Measurements from ENCODE around the gene NEGR1.

NEGR1 gene

DNA sequence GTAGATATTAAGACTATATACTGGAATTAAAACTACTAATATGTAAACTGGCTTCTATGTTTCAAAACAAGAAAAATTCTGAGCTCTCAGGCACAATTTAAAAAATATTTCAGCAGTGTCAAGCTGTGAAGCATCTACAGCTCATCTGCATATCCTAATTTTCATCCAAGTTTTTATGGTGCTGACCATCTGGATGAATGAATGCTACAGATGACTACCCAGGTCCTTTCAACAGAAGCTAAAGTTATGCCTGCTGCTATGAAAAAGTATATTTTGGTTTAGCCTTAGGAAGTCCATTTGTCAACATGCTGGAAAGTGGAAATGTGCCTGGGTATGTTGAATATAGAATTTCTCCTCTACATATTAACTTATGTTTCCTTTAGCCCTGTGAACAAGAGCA, 206.9 kb downstream of the NEGR1 start:
- TF ChIP-seq, protein P1, sequence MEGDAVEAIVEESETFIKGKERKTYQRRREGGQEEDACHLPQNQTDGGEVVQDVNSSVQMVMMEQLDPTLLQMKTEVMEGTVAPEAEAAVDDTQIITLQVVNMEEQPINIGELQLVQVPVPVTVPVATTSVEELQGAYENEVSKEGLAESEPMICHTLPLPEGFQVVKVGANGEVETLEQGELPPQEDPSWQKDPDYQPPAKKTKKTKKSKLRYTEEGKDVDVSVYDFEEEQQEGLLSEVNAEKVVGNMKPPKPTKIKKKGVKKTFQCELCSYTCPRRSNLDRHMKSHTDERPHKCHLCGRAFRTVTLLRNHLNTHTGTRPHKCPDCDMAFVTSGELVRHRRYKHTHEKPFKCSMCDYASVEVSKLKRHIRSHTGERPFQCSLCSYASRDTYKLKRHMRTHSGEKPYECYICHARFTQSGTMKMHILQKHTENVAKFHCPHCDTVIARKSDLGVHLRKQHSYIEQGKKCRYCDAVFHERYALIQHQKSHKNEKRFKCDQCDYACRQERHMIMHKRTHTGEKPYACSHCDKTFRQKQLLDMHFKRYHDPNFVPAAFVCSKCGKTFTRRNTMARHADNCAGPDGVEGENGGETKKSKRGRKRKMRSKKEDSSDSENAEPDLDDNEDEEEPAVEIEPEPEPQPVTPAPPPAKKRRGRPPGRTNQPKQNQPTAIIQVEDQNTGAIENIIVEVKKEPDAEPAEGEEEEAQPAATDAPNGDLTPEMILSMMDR (IDR thresholded peaks at IDR 0.05; ENCODE audit: low read depth, low read length): no peak
- no peak for DNase-seq (ENCODE audit: low read depth, low spot score)
- in situ Hi-C loops (cut with HindIII; ENCODE audit: low sequenced_read_pairs): no loop called here

GRCh38 chr1:72066431-72066830, 215.9 kb downstream of the NEGR1 start:
- H3K4me3 ChIP-seq (ENCODE audit: low read depth, low read length): no peak overlapping the region
- DNase-seq (ENCODE audit: low read depth, low spot score): no peak
- TF ChIP-seq, protein P1 (IDR thresholded peaks at IDR 0.05; ENCODE audit: low read depth, low read length): no peak
- in situ Hi-C loops (cut with HindIII; ENCODE audit: low sequenced_read_pairs): no loop called here

More for the DNA sequence above, 206.9 kb downstream of the NEGR1 start:
- no peak overlapping the region for H3K4me3 ChIP-seq (ENCODE audit: low read depth, low read length)

GRCh38 chr1:72064196-72065075, 217.9 kb downstream of the NEGR1 start:
- in situ Hi-C loops (cut with HindIII; ENCODE audit: low sequenced_read_pairs): no loop called here
- DNase-seq (ENCODE audit: low read depth, low spot score): no peak
- TF ChIP-seq, protein P1 (IDR thresholded peaks at IDR 0.05; ENCODE audit: low read depth, low read length): no peak
- no peak overlapping the region for H3K4me3 ChIP-seq (ENCODE audit: low read depth, low read length)

DNA sequence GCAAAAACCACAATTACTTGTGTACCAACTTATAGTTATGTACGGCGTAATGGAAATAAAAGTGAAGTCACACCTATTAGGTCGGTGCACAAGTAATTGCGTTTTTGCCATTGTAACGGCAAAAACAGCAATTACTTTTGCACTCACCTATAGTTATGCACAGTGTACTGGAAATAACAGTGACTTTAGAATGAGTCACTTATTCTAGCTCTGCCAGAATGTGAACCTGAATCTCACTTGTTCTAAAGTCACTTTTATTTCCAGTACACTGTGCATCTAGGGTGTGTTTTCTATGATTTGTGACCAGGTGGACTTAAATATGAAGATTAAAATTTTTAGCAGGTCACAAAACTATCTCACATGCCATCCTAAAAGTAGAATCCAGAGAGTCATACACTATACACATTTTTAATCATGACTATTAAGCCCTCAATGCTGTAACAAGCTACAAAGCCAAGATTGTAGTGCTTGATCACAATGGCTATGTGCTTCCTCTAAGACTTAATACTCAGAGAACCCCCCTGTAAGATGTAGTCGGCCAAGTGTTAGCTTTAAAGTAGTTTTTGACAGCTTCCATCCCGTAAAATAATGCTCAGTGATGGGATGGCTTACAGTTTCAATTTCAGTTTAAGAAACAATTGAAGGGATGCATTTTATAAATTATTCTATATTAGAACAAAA, 218.8 kb downstream of the NEGR1 start:
- DNase-seq (ENCODE audit: low read depth, low spot score): peak; percentile 52
- in situ Hi-C loops (cut with HindIII; ENCODE audit: low sequenced_read_pairs): no loop called here
- TF ChIP-seq, protein P1 (IDR thresholded peaks at IDR 0.05; ENCODE audit: low read depth, low read length): no peak
- no peak overlapping the region for H3K4me3 ChIP-seq (ENCODE audit: low read depth, low read length)

- DNase-seq (ENCODE audit: low read depth, low spot score): peak; percentile 27
- no peak overlapping the region for H3K4me3 ChIP-seq (ENCODE audit: low read depth, low read length)
- in situ Hi-C loops (cut with HindIII; ENCODE audit: low sequenced_read_pairs): no loop called here
- TF ChIP-seq, protein P1 (IDR thresholded peaks at IDR 0.05; ENCODE audit: low read depth, low read length): no peak
Measured at GRCh38 chr1:72062584-72062983, 219.8 kb downstream of the NEGR1 start.

DNA sequence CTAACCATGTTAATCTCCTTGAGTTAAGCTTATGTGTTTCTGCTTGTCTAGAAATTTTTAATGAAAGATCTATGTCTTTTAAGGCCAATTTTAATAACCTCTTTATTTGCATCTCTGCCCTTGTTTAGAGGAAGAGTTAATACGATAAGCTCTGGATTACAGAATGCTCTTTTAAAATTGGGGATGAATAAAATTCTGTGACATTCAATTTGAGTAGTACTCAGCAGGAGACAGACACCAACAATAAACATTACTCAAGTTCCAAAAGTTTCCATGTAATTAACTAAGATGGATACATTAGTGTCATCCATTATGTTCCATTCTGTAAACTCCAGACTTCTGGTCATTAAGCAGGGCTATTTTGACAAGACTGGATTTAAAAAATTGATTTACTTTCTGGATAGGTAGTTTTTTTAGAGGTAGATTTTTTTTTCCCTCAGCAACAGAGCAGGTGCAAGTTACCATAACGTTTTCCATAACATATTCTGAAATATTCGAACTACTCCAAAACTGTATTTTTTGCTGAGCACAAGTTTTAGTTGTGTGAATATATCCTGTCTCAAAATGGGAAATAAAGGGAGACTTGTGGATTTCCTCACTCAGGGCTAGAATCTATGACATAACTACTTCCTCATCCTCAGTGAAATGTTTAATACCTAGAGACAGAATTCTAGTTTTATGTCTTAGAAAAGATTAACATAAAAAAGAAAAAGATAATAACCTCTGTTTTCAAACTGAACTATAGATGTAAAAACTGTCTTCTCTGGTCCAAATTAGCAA, 221.7 kb downstream of the NEGR1 start:
- H3K4me3 ChIP-seq (ENCODE audit: low read depth, low read length): no peak overlapping the region
- TF ChIP-seq, protein P1 (IDR thresholded peaks at IDR 0.05; ENCODE audit: low read depth, low read length): no peak
- in situ Hi-C loops (cut with HindIII; ENCODE audit: low sequenced_read_pairs): no loop called here
- DNase-seq (ENCODE audit: low read depth, low spot score): no peak
